HL-60 (cell line): ENCODE data around the gene COPS9.

ENCODE experiments used
- GABPA ChIP-seq: IDR thresholded peaks from 2 replicates; pipeline ENCODE4 v1.6.1; 2012; ENCODE audit warnings: low read depth
- POLR2AphosphoS5 ChIP-seq: IDR thresholded peaks from 2 replicates; pipeline ENCODE4 v1.6.1; 2012; ENCODE audit warnings: low read depth
- SPI1 ChIP-seq: IDR thresholded peaks from 2 replicates; pipeline ENCODE4 v1.6.1; 2012; ENCODE audit warnings: low read depth, mild to moderate bottlenecking, borderline replicate concordance
- TF ChIP-seq, protein P1 (sequence below): IDR thresholded peaks from 2 replicates; pipeline ENCODE4 v1.6.1; 2012; ENCODE audit warnings: low read depth; ENCODE audit not compliant: insufficient replicate concordance
- TF ChIP-seq, protein P2 (sequence below): IDR thresholded peaks from one replicate; pipeline ENCODE4 v1.5.1; 2011; ENCODE audit warnings: low read length, control low read depth, inconsistent platforms; ENCODE audit not compliant: insufficient read depth

DNA sequence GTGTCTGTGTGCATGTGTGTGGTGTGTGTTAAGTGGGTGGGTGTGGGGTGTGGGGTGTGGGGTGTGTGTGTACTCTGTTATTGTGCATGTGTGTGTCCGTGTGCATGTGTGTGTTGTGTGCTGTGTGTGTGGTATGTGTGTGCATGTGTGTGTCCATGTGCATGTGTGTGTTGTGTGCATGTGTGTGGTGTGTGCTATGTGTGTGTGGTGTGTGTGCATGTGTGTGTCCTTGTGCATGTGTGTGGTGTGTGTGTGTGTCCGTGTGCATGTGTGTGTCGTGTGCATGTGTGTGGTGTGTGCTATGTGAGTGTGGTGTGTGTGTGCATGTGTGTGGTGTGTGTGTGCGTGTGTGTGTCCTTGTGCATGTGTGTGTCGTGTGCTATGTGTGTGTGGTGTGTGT, 11.3 kb upstream of the COPS9 start:
- TF ChIP-seq, protein P1, sequence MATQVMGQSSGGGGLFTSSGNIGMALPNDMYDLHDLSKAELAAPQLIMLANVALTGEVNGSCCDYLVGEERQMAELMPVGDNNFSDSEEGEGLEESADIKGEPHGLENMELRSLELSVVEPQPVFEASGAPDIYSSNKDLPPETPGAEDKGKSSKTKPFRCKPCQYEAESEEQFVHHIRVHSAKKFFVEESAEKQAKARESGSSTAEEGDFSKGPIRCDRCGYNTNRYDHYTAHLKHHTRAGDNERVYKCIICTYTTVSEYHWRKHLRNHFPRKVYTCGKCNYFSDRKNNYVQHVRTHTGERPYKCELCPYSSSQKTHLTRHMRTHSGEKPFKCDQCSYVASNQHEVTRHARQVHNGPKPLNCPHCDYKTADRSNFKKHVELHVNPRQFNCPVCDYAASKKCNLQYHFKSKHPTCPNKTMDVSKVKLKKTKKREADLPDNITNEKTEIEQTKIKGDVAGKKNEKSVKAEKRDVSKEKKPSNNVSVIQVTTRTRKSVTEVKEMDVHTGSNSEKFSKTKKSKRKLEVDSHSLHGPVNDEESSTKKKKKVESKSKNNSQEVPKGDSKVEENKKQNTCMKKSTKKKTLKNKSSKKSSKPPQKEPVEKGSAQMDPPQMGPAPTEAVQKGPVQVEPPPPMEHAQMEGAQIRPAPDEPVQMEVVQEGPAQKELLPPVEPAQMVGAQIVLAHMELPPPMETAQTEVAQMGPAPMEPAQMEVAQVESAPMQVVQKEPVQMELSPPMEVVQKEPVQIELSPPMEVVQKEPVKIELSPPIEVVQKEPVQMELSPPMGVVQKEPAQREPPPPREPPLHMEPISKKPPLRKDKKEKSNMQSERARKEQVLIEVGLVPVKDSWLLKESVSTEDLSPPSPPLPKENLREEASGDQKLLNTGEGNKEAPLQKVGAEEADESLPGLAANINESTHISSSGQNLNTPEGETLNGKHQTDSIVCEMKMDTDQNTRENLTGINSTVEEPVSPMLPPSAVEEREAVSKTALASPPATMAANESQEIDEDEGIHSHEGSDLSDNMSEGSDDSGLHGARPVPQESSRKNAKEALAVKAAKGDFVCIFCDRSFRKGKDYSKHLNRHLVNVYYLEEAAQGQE: no peak
- TF ChIP-seq GABPA: no peak
- TF ChIP-seq, protein P2, sequence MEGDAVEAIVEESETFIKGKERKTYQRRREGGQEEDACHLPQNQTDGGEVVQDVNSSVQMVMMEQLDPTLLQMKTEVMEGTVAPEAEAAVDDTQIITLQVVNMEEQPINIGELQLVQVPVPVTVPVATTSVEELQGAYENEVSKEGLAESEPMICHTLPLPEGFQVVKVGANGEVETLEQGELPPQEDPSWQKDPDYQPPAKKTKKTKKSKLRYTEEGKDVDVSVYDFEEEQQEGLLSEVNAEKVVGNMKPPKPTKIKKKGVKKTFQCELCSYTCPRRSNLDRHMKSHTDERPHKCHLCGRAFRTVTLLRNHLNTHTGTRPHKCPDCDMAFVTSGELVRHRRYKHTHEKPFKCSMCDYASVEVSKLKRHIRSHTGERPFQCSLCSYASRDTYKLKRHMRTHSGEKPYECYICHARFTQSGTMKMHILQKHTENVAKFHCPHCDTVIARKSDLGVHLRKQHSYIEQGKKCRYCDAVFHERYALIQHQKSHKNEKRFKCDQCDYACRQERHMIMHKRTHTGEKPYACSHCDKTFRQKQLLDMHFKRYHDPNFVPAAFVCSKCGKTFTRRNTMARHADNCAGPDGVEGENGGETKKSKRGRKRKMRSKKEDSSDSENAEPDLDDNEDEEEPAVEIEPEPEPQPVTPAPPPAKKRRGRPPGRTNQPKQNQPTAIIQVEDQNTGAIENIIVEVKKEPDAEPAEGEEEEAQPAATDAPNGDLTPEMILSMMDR: no peak
- TF ChIP-seq POLR2AphosphoS5: no peak
- TF ChIP-seq SPI1: no peak
